ENCODE measurements around the gene KIAA1328. TPM values are rescaled to one million over a fixed set of nuclear protein-coding genes. Genes with fewer than 3 reads are reported as not detected.
"Not testable (repeated sequence)": the region's sequence is repeated elsewhere in the genome, so short reads cannot be mapped to it uniquely, and the experiment has no call there.

KIAA1328 gene
- total and polyA plus RNA-seq, 9 of the 15 experiments (the other 6 are each of a cell fraction or from before 2014, with no cell fraction given): 4.0 to 8.6 (median 7.4) TPM

DNA sequence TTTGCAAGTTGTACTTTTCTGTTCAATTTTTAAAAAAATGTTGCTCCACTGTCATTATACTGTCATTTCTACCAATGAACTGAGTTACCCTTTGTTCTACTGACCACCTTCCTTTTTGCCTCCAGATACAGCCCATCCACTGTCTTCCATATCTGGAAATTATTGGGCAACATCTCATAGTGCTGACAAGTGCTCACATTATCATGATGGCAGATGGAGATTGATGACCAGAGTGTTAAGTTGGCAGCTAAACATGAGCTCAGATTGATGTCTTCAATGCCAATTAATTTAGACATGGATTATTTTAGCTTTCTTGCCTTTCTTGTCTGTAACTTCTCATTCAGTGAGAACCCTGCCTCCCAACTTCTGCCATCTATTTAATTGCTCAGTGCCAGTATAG is 76.6 kb downstream of the KIAA1328 start (continued):
- TF ChIP-seq HMGN3 (IDR thresholded peaks at IDR 0.05; ENCODE audit: borderline replicate concordance, extremely low read depth, insufficient read length, low read depth, low read length): no peak
- no peak for TF ChIP-seq HDAC2 (IDR thresholded peaks at IDR 0.05)
- TF ChIP-seq SIN3A (IDR thresholded peaks at IDR 0.05; ENCODE audit: borderline replicate concordance in 2 of 2, control insufficient read depth in 1 of 2, low read depth in 2 of 2, low read length in 2 of 2): no peak
- no peak for TF ChIP-seq ZSCAN32 (CRISPR knock-in tag; IDR thresholded peaks at IDR 0.05)
- TF ChIP-seq, protein P1, sequence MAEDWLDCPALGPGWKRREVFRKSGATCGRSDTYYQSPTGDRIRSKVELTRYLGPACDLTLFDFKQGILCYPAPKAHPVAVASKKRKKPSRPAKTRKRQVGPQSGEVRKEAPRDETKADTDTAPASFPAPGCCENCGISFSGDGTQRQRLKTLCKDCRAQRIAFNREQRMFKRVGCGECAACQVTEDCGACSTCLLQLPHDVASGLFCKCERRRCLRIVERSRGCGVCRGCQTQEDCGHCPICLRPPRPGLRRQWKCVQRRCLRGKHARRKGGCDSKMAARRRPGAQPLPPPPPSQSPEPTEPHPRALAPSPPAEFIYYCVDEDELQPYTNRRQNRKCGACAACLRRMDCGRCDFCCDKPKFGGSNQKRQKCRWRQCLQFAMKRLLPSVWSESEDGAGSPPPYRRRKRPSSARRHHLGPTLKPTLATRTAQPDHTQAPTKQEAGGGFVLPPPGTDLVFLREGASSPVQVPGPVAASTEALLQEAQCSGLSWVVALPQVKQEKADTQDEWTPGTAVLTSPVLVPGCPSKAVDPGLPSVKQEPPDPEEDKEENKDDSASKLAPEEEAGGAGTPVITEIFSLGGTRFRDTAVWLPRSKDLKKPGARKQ (CRISPR knock-in tag; IDR thresholded peaks at IDR 0.05): no peak
- no peak for TF ChIP-seq L3MBTL2 (IDR thresholded peaks at IDR 0.05)
- no peak for TF ChIP-seq KDM2B (CRISPR knock-in tag; IDR thresholded peaks at IDR 0.05)
- TF ChIP-seq RBM17 (IDR thresholded peaks at IDR 0.05; ENCODE audit: borderline replicate concordance, low read depth, low read length): no peak
- TF ChIP-seq ZNF347 (CRISPR knock-in tag; IDR thresholded peaks at IDR 0.05; ENCODE audit: low read depth): no peak

DNA sequence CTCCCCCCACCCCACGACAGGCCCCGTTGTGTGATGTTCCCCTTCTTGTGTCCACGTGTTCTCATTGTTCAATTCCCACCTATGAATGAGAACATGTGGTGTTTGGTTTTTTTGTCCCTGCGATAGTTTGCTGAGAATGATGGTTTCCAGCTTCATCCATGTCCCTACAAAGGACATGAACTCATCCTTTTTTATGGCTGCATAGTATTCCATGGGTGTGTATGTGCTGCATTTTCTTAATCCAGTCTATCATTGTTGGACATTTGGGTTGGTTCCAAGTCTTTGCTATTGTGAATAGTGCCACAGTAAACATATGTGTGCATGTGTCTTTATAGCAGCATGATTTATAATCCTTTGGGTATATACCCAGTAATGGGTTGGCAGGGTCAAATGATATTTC is 80.4 kb downstream of the KIAA1328 start:
- H3K27ac ChIP-seq (ENCODE audit: extremely low read depth, low read depth, low read length); FAIRE-seq; H3K79me2 ChIP-seq (ENCODE audit: control insufficient read depth, insufficient read depth, low read length); H3K4me2 ChIP-seq (ENCODE audit: insufficient read depth, low read length); ATAC-seq; intact Hi-C loops (cut with micrococcal nuclease); H3K9ac ChIP-seq (ENCODE audit: insufficient read depth in 1 of 2, low read depth in 2 of 2, low read length in 2 of 2); DNase-seq (ENCODE audit: extremely low read depth in 1 of 4, low spot score in 3 of 4); POLR2A ChIA-PET; BruUV-seq (replicated peaks); H2AFZ ChIP-seq (ENCODE audit: low read depth, low read length); H3K27me3 ChIP-seq (ENCODE audit: control insufficient read depth in 2 of 2, insufficient read depth in 2 of 2, low read length in 2 of 2); H3K36me3 ChIP-seq (ENCODE audit: control insufficient read depth, insufficient read depth, low read length); in situ Hi-C loops (cut with MboI); CTCF ChIA-PET (ENCODE audit: low intra/inter-chr PET ratio); H3K9me1 ChIP-seq (ENCODE audit: control insufficient read depth, insufficient read depth, low read length); H3K4me1 ChIP-seq (replicated peaks in 1 of 2; ENCODE audit: control insufficient read depth in 2 of 2, insufficient read depth in 2 of 2, low read length in 2 of 2); H4K20me1 ChIP-seq (replicated peaks; ENCODE audit: control insufficient read depth, insufficient read depth, low read length); H3K9me3 ChIP-seq (replicated peaks; ENCODE audit: control insufficient read depth, insufficient read depth, low read depth, low read length); H3K4me3 ChIP-seq: not testable (repeated sequence)
- 41% methylated on average over 4 of the region's 4 CpGs for WGBS (ENCODE audit: insufficient coverage, low coverage, missing lambda C conversion rate)
- TF ChIP-seq BCOR (IDR thresholded peaks at IDR 0.05) (peak; percentile 68), KDM1A (IDR thresholded peaks at IDR 0.05) (0 out of 4 replicates have a peak, but pooled peaks of 1 of the 2 experiments have one; percentile 20), ZNF146 (CRISPR knock-in tag; IDR thresholded peaks at IDR 0.05; ENCODE audit: unreplicated experiment) (peak; percentile 42)

All from K562 (cell line).